Ascending aorta (tissue), 2 donors: ENCODE results near the gene SCN1B. TPM values are rescaled to one million over a fixed set of nuclear protein-coding genes. Genes with fewer than 3 reads are reported as not detected.

Experiments
- DNase-seq, 2 donors: peaks; one replicate each; pipeline ENCODE4 v3.0.0-alpha.2; 2019; ENCODE audit warnings: low spot score in 2 of 2
- H3K27ac ChIP-seq, 2 donors: fragments of 200-600 bp; sonication (generic); one replicate each; pipeline ENCODE4 v1.5.1; 2016 to 2017; ENCODE audit warnings: mild to moderate bottlenecking in 1 of 2
- H3K27me3 ChIP-seq: fragments of 200-600 bp; sonication (generic); one replicate; pipeline ENCODE4 v1.5.1; 2017
- H3K36me3 ChIP-seq, 2 donors: fragments of 200-600 bp; sonication (generic); one replicate each; pipeline ENCODE4 v1.5.1; 2016
- H3K4me1 ChIP-seq, 2 donors: fragments of 200-600 bp; sonication (generic); one replicate each; pipeline ENCODE4 v1.5.1; 2016 to 2017; ENCODE audit warnings: mild to moderate bottlenecking in 1 of 2
- H3K4me3 ChIP-seq, 2 donors: fragments of 200-600 bp; sonication (generic); one replicate each; pipeline ENCODE4 v1.5.1; 2016 to 2017; ENCODE audit warnings: mild to moderate bottlenecking in 1 of 2
- H3K9me3 ChIP-seq, 2 donors: fragments of 200-600 bp; sonication (generic); one replicate each; pipeline ENCODE4 v1.5.1; 2016
- CTCF ChIP-seq, 3 experiments: fragments of 200-600 bp in 2 of 3; fragments of 450-650 bp in 1 of 3; sonication (generic) in 2 of 3; IDR thresholded peaks; one replicate each; pipeline ENCODE4 v1.5.1; 2016 to 2019; ENCODE audit warnings: antibody characterized with exemption in 3 of 3, mild to moderate bottlenecking in 1 of 3, moderate library complexity in 1 of 3
- intact Hi-C: fragments of 100-400 bp; cut with DNase I; formaldehyde crosslinking; loops from one replicate; pipeline ENCODE4 v1.15.1; 2023
- total RNA-seq: library from RNA; depleted of rRNA; stranded (reverse); fragments of >200 nt; gene quantifications from one replicate; pipeline ENCODE4 v1.1.0, GENCODE V29; 2016

Gene SCN1B
- total RNA-seq, 1 donor from 2014 or later: 20.8 TPM

- peak overlapping the region in 1 of 2 donors; percentile 43 for H3K27ac ChIP-seq
Measured at GRCh38 chr19:35029737-35030256, 473 bp upstream of the SCN1B start.

GRCh38 chr19:35031072-35031881 lies 1.0 kb downstream of the SCN1B start:
- DNase-seq: no peak
- peak overlapping the region in 1 of 2 donors; percentile 0 for H3K27ac ChIP-seq
- intact Hi-C loops: loop anchor here (1.0 kb wide), 1 partner anchor 31 kb away; the partner anchor contains the start of gene GRAMD1A

More at GRCh38 chr19:35029737-35030256, 473 bp upstream of the SCN1B start:
- Histone ChIP-seq H3K4me1 (peaks cover 4 to 10% of the 10 kb centered on the region in 2 donors), H3K36me3 (peaks cover 18 to 37% of the 10 kb centered on the region in 2 donors), H3K27me3 (no peaks in the 10 kb centered on the region), H3K4me3 (peak overlapping the region; percentile 65 to 75), H3K9me3 (no peaks in the 10 kb centered on the region)
- TF ChIP-seq CTCF (IDR thresholded peaks at IDR 0.05): no peak
- intact Hi-C loops: no loop called here
- no peak for DNase-seq

GRCh38 chr19:35032356-35032865 lies 2.1 kb downstream of the SCN1B start:
- no peaks in the 10 kb centered on the region for H3K27me3 ChIP-seq

More at GRCh38 chr19:35031072-35031881, 1.0 kb downstream of the SCN1B start:
- no peak for TF ChIP-seq CTCF (IDR thresholded peaks at IDR 0.05)
- H3K4me3 ChIP-seq: peak overlapping the region; percentile 65 to 75
- H3K9me3 ChIP-seq: no peaks in the 10 kb centered on the region
- peaks cover 4 to 10% of the 10 kb centered on the region in 2 donors for H3K4me1 ChIP-seq
- no peaks in the 10 kb centered on the region for H3K27me3 ChIP-seq
- H3K36me3 ChIP-seq: peaks cover 4 to 28% of the 10 kb centered on the region in 2 donors

GRCh38 chr19:35033067-35034004 lies 3.1 kb downstream of the SCN1B start:
- Histone ChIP-seq H3K4me3 (no peak overlapping the region), H3K4me1 (peaks cover 4 to 10% of the 10 kb centered on the region in 2 donors), H3K9me3 (no peaks in the 10 kb centered on the region), H3K36me3 (peaks cover 0 to 17% of the 10 kb centered on the region in 2 donors), H3K27ac (no peak overlapping the region), H3K27me3 (no peaks in the 10 kb centered on the region)
- intact Hi-C loops: no loop called here
- TF ChIP-seq CTCF (IDR thresholded peaks at IDR 0.05): no peak
- DNase-seq: no peak

More at GRCh38 chr19:35032356-35032865, 2.1 kb downstream of the SCN1B start:
- intact Hi-C loops: no loop called here
- DNase-seq: no peak
- no peak overlapping the region for H3K4me3 ChIP-seq
- peaks cover 0 to 21% of the 10 kb centered on the region in 2 donors for H3K36me3 ChIP-seq
- no peaks in the 10 kb centered on the region for H3K9me3 ChIP-seq
- no peak for TF ChIP-seq CTCF (IDR thresholded peaks at IDR 0.05)
- H3K27ac ChIP-seq: no peak overlapping the region
- peaks cover 4 to 10% of the 10 kb centered on the region in 2 donors for H3K4me1 ChIP-seq

- Histone ChIP-seq H3K27ac (no peak overlapping the region), H3K36me3 (peaks cover 0 to 17% of the 10 kb centered on the region in 2 donors), H3K27me3 (no peaks in the 10 kb centered on the region), H3K4me3 (no peak overlapping the region), H3K9me3 (no peaks in the 10 kb centered on the region), H3K4me1 (peaks cover 4 to 10% of the 10 kb centered on the region in 2 donors)
- TF ChIP-seq CTCF (IDR thresholded peaks at IDR 0.05): no peak
- no peak for DNase-seq
- intact Hi-C loops: no loop called here
Measured at GRCh38 chr19:35034005-35034502, 3.8 kb downstream of the SCN1B start.
